22Rv1 (cell line): ENCODE results near the gene ARL17B.
"Not testable (repeated sequence)": the region's sequence is repeated elsewhere in the genome, so short reads cannot be mapped to it uniquely, and the experiment has no call there.

Experiments
- CTCF ChIP-seq: fragments of 450-650 bp; IDR thresholded peaks from 2 replicates; pipeline ENCODE4 v1.5.1; 2017; ENCODE audit warnings: mild to moderate bottlenecking
- ZFX ChIP-seq: fragments of 450-650 bp; IDR thresholded peaks from 2 replicates; pipeline ENCODE4 v1.6.1; 2017; ENCODE audit warnings: antibody characterized with exemption, borderline replicate concordance

GRCh38 chr17:46224864-46225263 lies 136.7 kb downstream of the ARL17B start:
- TF ChIP-seq CTCF, ZFX: not testable (repeated sequence)
